ENCODE results near the gene VTI1A. TPM values are rescaled to one million over a fixed set of nuclear protein-coding genes. Genes with fewer than 3 reads are reported as not detected.

VTI1A gene
- total and polyA plus RNA-seq, 2 of the 8 experiments (the other 6 are each of a cell fraction or from before 2014, with no cell fraction given): 6.0 to 20.0 TPM

- Histone ChIP-seq H3K4me2 (ENCODE audit: insufficient read depth in 1 of 2, low read depth in 2 of 2, low read length in 2 of 2) (no peak overlapping the region), H3K14ac (ENCODE audit: insufficient read length) (no peak overlapping the region), H2BK20ac (ENCODE audit: low read length) (no peak overlapping the region), H3K23ac (ENCODE audit: insufficient read length) (no peak overlapping the region), H2AK5ac (ENCODE audit: low read depth, low read length) (no peak overlapping the region), H2BK120ac (replicated peaks; ENCODE audit: low read depth, low read length) (no peak overlapping the region), H3K23me2 (ENCODE audit: low read depth, low read length) (no peaks in the 10 kb centered on the region), H3K4ac (replicated peaks; ENCODE audit: insufficient read length, low read depth, low read length) (no peak overlapping the region), H3K79me2 (ENCODE audit: control insufficient read depth in 1 of 2, insufficient read depth in 2 of 2, low read length in 2 of 2) (no peaks in the 10 kb centered on the region), H2BK5ac (ENCODE audit: low read depth, low read length) (no peak overlapping the region), H4K8ac (ENCODE audit: extremely low read depth, insufficient read depth, low read length) (no peak overlapping the region), H3K9ac (replicated peaks in 1 of 4; ENCODE audit: extremely low read depth in 1 of 4, low read depth in 3 of 4, low read length in 3 of 4) (no peak overlapping the region), H3K27me3 (replicated peaks in 1 of 4; ENCODE audit: control insufficient read depth in 3 of 4, extremely low read depth in 1 of 4, insufficient read depth in 3 of 4, low read length in 3 of 4) (no peaks in the 10 kb centered on the region), H2BK12ac (ENCODE audit: low read depth, low read length) (no peak overlapping the region), H3K36me3 (ENCODE audit: control insufficient read depth in 2 of 4, insufficient read depth in 4 of 4, low read length in 3 of 4) (no peaks in the 10 kb centered on the region; a peak in 2 of 8 replicates), H3K56ac (replicated peaks; ENCODE audit: insufficient read length, low read depth, low read length) (no peak overlapping the region), H3K4me3 (ENCODE audit: extremely low read depth in 1 of 4, insufficient read depth in 2 of 4, low read depth in 3 of 4, low read length in 4 of 4) (no peak overlapping the region), H2BK15ac (ENCODE audit: low read length) (no peak overlapping the region), H4K91ac (replicated peaks; ENCODE audit: insufficient read length, low read length) (no peak overlapping the region), H2AFZ (ENCODE audit: low read length) (no peak overlapping the region), H3K27ac (ENCODE audit: low read depth, low read length) (no peak overlapping the region), H3K18ac (ENCODE audit: extremely low read depth, low read length) (no peak overlapping the region), H3K79me1 (ENCODE audit: low read depth, low read length) (no peaks in the 10 kb centered on the region), H4K5ac (ENCODE audit: insufficient read length, low read depth, low read length) (no peak overlapping the region), H3K9me3 (ENCODE audit: insufficient read depth in 2 of 2, low read depth in 1 of 2, low read length in 1 of 2) (no peaks in the 10 kb centered on the region), H3K4me1 (replicated peaks in 1 of 4; ENCODE audit: control insufficient read depth in 3 of 4, insufficient read depth in 4 of 4, low read length in 3 of 4) (no peaks in the 10 kb centered on the region; a peak in 1 of 7 replicates), H4K20me1 (replicated peaks in 1 of 2; ENCODE audit: control insufficient read depth in 1 of 2, insufficient read depth in 2 of 2, low read length in 2 of 2) (peaks cover 0 to 2% of the 10 kb centered on the region in 2 experiments)
- no peak for FAIRE-seq
- POLR2A ChIA-PET (ENCODE audit: partially characterized antibody): no interaction called here
- TF ChIP-seq BCL11A (IDR thresholded peaks at IDR 0.05; ENCODE audit: low read depth in 2 of 2, low read length in 2 of 2): no peak
- TF ChIP-seq JUN (IDR thresholded peaks at IDR 0.05; ENCODE audit: low read depth, low read length): no peak
- no peak for TF ChIP-seq TAF7 (optimal IDR thresholded peaks at IDR 0.05; ENCODE audit: borderline replicate concordance, low read depth, low read length)
- no peak for TF ChIP-seq EZH2 (IDR thresholded peaks at IDR 0.05; ENCODE audit: low read depth, low read length, severe bottlenecking)
- no peak for TF ChIP-seq FOSL1 (IDR thresholded peaks at IDR 0.05; ENCODE audit: insufficient read depth, low read depth, low read length)
- 91% methylated on average over 1 of the region's 1 CpG; no CpG with 5 or more reads in 1 of the 2 experiments for WGBS, 2 experiments (ENCODE audit: extremely low coverage in 1 of 2, insufficient coverage in 1 of 2, insufficient read length in 1 of 2, insufficient replicate concordance in 2 of 2, low coverage in 1 of 2, low lambda C conversion rate in 2 of 2, missing lambda C conversion rate in 1 of 2)
- no peak for DNase-seq (ENCODE audit: low read depth in 1 of 2, low spot score in 2 of 2)
- CTCF ChIA-PET (ENCODE audit: partially characterized antibody): no interaction called here
These were observed 86.9 kb downstream of the VTI1A start for GRCh38 chr10:112533916-112534315.
